KMS-11 (cell line): ENCODE measurements around the gene P4HA2.

Source experiments
- H2AFZ ChIP-seq: fragments of 200-600 bp; sonication (generic); 2 replicates; pipeline ENCODE4 v1.6.1; 2016; ENCODE audit warnings: antibody characterized with exemption, mixed run types, low read depth
- H3K27ac ChIP-seq: fragments of 200-600 bp; sonication (generic); 2 replicates; pipeline ENCODE4 v1.6.1; 2016; ENCODE audit warnings: mild to moderate bottlenecking, mixed run types
- H3K27me3 ChIP-seq: fragments of 200-600 bp; sonication (generic); 2 replicates; pipeline ENCODE4 v1.6.1; 2017; ENCODE audit warnings: mild to moderate bottlenecking, low read depth, mixed run types, moderate library complexity; ENCODE audit not compliant: insufficient read depth
- H3K36me3 ChIP-seq: fragments of 200-600 bp; sonication (generic); 2 replicates; pipeline ENCODE4 v1.6.1; 2017; ENCODE audit warnings: mild to moderate bottlenecking, mixed run types; ENCODE audit not compliant: insufficient read depth
- H3K4me1 ChIP-seq: fragments of 200-600 bp; sonication (generic); 2 replicates; pipeline ENCODE4 v1.6.1; 2016; ENCODE audit warnings: mild to moderate bottlenecking, low read depth, mixed run types; ENCODE audit not compliant: poor library complexity, severe bottlenecking
- H3K4me2 ChIP-seq: fragments of 200-600 bp; sonication (generic); 2 replicates; pipeline ENCODE4 v1.7.0; 2016; ENCODE audit warnings: mild to moderate bottlenecking, mixed run types
- H3K4me3 ChIP-seq: fragments of 200-600 bp; sonication (generic); IDR thresholded peaks from 2 replicates; pipeline ENCODE4 v1.6.1; 2017; ENCODE audit warnings: low read depth, low read length, mixed read lengths; ENCODE audit not compliant: insufficient read depth
- H3K79me2 ChIP-seq: fragments of 200-600 bp; sonication (generic); 2 replicates; pipeline ENCODE4 v1.6.1; 2016; ENCODE audit warnings: low read depth, mixed run types; ENCODE audit not compliant: insufficient read depth
- H3K9ac ChIP-seq: fragments of 200-600 bp; sonication (generic); 2 replicates; pipeline ENCODE4 v1.6.1; 2016; ENCODE audit warnings: mild to moderate bottlenecking, mixed run types
- H4K20me1 ChIP-seq: fragments of 200-600 bp; sonication (generic); 2 replicates; pipeline ENCODE4 v1.6.1; 2016; ENCODE audit warnings: mild to moderate bottlenecking, mixed run types; ENCODE audit not compliant: insufficient read depth
- CTCF ChIP-seq: fragments of 200-600 bp; sonication (generic); conservative IDR thresholded peaks from 2 replicates; pipeline ENCODE4 v1.6.1; 2017; ENCODE audit warnings: low read depth, mild to moderate bottlenecking, antibody characterized with exemption, low read length, moderate library complexity, mixed read lengths

P4HA2 gene

GRCh38 chr5:132257131-132258101 is 29.8 kb upstream of the P4HA2 start, which contains the start of gene PDLIM4:
TSS of gene PDLIM4 (plus strand) at chr5:132257696. CDS start at chr5:132257735, 39 bp downstream.
- no peak within 1 kb of the TSS for H3K4me3 ChIP-seq
- no peaks in the 10 kb centered on the region for H3K79me2 ChIP-seq
- no peaks in the 10 kb centered on the region for H3K27me3 ChIP-seq
- no peak within 1 kb of the TSS for H3K27ac ChIP-seq
- H3K4me2 ChIP-seq: no peak within 1 kb of the TSS
- H3K4me1 ChIP-seq: no peaks in the 10 kb centered on the region
- H3K9ac ChIP-seq: no peak within 1 kb of the TSS
- no peaks in the 10 kb centered on the region for H3K36me3 ChIP-seq
- no peak for TF ChIP-seq CTCF
- no peak within 1 kb of the TSS for H2AFZ ChIP-seq
- no peaks in the 10 kb centered on the region for H4K20me1 ChIP-seq

DNA sequence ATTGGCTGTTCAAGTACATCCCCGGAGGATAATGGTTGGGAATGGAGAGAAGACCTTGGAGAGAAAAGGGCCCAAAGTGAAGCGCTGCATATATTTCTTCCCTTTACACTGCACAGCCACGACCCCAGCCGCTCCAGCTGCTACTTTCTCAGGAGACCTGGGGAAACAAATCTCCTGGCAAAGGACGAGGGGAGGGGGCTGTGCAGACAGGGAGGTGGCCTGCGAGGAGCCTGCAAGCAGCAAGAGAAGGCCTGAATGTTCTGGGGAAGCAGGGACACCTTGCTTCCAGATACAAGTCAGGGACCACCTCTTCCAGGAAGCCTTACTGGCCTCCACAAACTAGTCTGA is 29.1 kb upstream of the P4HA2 start:
- no peak overlapping the region for H3K27ac ChIP-seq
- H3K36me3 ChIP-seq: no peaks in the 10 kb centered on the region
- no peaks in the 10 kb centered on the region for H4K20me1 ChIP-seq
- no peak overlapping the region for H2AFZ ChIP-seq
- no peak overlapping the region for H3K4me2 ChIP-seq
- H3K9ac ChIP-seq: no peak overlapping the region
- H3K4me1 ChIP-seq: no peaks in the 10 kb centered on the region
- TF ChIP-seq CTCF: no peak
- H3K79me2 ChIP-seq: no peaks in the 10 kb centered on the region
- H3K4me3 ChIP-seq: no peak overlapping the region
- H3K27me3 ChIP-seq: no peaks in the 10 kb centered on the region

GRCh38 chr5:132256086-132256782 is 28.6 kb upstream of the P4HA2 start:
- Histone ChIP-seq H3K4me1 (no peaks in the 10 kb centered on the region), H3K79me2 (no peaks in the 10 kb centered on the region), H3K4me3 (no peak overlapping the region), H3K27ac (no peak overlapping the region), H3K4me2 (no peak overlapping the region), H2AFZ (no peak overlapping the region), H3K36me3 (no peaks in the 10 kb centered on the region), H3K9ac (no peak overlapping the region), H4K20me1 (no peaks in the 10 kb centered on the region), H3K27me3 (no peaks in the 10 kb centered on the region)
- TF ChIP-seq CTCF: no peak

DNA sequence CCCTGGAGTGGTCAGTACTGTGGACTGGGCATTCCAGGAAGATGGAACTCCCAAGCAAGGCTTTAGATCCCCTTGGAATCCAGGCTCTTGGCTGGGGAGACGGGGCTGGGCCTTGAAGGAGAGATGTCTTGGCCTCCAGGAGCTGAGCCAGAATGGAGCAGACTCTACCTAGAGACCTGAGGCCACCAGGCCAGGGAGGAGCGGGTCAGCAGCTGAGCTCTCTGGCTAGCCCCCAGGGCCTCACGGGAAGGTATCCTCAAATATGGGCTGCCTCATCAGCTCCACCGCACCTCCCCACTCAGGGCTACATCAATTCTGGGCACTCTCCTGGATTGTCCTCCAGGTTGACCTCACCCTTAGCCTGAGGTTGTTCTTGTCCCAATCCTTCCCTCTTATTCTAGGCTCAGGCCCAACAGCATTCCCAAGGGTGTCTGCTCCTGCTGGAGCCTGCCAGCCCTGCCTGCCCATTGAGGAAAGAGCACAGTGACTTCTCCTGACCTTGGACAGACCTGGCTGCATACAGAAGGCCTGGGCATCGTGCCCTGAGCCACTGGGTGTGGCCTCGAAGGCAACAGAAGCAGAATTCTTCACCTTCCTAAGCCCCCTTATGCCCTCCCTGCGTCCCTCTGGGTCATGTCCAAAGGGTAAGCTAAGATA is 26.8 kb upstream of the P4HA2 start:
- H3K4me1 ChIP-seq: no peaks in the 10 kb centered on the region
- no peak overlapping the region for H3K4me3 ChIP-seq
- H3K4me2 ChIP-seq: no peak overlapping the region
- H3K9ac ChIP-seq: no peak overlapping the region
- no peak overlapping the region for H2AFZ ChIP-seq
- H3K36me3 ChIP-seq: no peaks in the 10 kb centered on the region
- H4K20me1 ChIP-seq: no peaks in the 10 kb centered on the region
- H3K27me3 ChIP-seq: no peaks in the 10 kb centered on the region
- no peak for TF ChIP-seq CTCF
- no peaks in the 10 kb centered on the region for H3K79me2 ChIP-seq
- H3K27ac ChIP-seq: no peak overlapping the region
